ENCODE results near the gene SLC25A14.

SLC25A14 gene

GRCh38 chrX:130414800-130415199, 75.1 kb downstream of the SLC25A14 start:
- no peaks in the 10 kb centered on the region for H3K27me3 Mint-ChIP-seq (ENCODE audit: low read depth)
- H3K36me3 Mint-ChIP-seq (ENCODE audit: low read depth), result peaks cover 10% of the 10 kb centered on the region
- no peaks in the 10 kb centered on the region for H3K4me1 Mint-ChIP-seq (ENCODE audit: low read depth)
- H3K9me3 Mint-ChIP-seq, result no peaks in the 10 kb centered on the region
- H3K4me3 Mint-ChIP-seq, result no peak overlapping the region
- no peak overlapping the region for H3K27ac Mint-ChIP-seq

GRCh38 chrX:130415201-130415600, 75.5 kb downstream of the SLC25A14 start:
- Mint-ChIP-seq H3K27me3 (ENCODE audit: low read depth) (no peaks in the 10 kb centered on the region), H3K27ac (no peak overlapping the region), H3K36me3 (ENCODE audit: low read depth) (peaks cover 8% of the 10 kb centered on the region), H3K4me1 (ENCODE audit: low read depth) (no peaks in the 10 kb centered on the region), H3K4me3 (no peak overlapping the region), H3K9me3 (no peaks in the 10 kb centered on the region)

- Mint-ChIP-seq H3K9me3 (no peaks in the 10 kb centered on the region), H3K36me3 (ENCODE audit: low read depth) (peaks cover 8% of the 10 kb centered on the region), H3K27ac (no peak overlapping the region), H3K4me3 (no peak overlapping the region), H3K4me1 (ENCODE audit: low read depth) (no peaks in the 10 kb centered on the region), H3K27me3 (ENCODE audit: low read depth) (no peaks in the 10 kb centered on the region)
These were observed 77.1 kb downstream of the SLC25A14 start for GRCh38 chrX:130416785-130417184.

DNA sequence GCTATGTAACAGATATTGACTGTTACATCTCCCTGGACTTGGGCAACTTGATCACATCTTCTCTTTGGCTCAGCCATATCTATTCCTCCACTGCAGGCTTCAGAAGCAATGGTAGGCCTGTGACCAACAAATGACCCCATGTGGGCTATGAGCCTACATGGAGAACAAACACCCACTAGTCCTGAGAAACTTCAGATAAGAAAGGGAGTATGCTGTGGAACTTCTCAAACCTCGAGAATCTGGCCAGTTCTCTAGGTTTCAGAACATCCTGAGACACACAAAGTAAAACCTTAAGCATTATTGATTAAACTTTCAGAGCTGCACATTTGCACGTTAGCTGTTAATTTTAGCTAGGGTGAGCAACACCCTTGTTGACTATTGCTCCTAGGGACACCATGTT, 78.3 kb downstream of the SLC25A14 start:
- no peak overlapping the region for H3K27ac Mint-ChIP-seq
- no peaks in the 10 kb centered on the region for H3K27me3 Mint-ChIP-seq (ENCODE audit: low read depth)
- no peak overlapping the region for H3K4me3 Mint-ChIP-seq
- no peaks in the 10 kb centered on the region for H3K9me3 Mint-ChIP-seq
- H3K36me3 Mint-ChIP-seq (ENCODE audit: low read depth), result peaks cover 4% of the 10 kb centered on the region
- H3K4me1 Mint-ChIP-seq (ENCODE audit: low read depth), result no peaks in the 10 kb centered on the region

DNA sequence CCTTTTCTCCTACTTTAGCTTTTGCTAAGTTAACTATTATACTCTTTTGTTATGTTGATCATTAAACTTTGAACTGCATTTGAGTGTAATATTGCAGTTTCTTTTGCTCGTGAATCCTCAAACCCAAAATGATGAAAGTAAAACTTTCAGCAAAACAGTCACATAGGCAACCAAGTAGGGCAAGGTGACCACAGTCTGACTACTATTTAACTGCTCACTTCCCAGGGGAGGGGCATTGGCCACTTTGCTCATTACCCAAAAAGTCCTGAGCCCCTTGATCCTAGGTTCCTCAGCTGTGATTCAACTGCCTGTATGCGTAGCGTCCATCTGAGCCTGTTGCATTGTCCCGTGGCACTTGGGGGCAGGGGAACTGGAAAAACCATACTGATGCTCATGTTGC, 79.0 kb downstream of the SLC25A14 start:
- Mint-ChIP-seq H3K36me3 (ENCODE audit: low read depth) (peaks cover 4% of the 10 kb centered on the region), H3K4me1 (ENCODE audit: low read depth) (no peaks in the 10 kb centered on the region), H3K27ac (no peak overlapping the region), H3K27me3 (ENCODE audit: low read depth) (peaks cover 2% of the 10 kb centered on the region), H3K9me3 (no peaks in the 10 kb centered on the region), H3K4me3 (no peak overlapping the region)

DNA sequence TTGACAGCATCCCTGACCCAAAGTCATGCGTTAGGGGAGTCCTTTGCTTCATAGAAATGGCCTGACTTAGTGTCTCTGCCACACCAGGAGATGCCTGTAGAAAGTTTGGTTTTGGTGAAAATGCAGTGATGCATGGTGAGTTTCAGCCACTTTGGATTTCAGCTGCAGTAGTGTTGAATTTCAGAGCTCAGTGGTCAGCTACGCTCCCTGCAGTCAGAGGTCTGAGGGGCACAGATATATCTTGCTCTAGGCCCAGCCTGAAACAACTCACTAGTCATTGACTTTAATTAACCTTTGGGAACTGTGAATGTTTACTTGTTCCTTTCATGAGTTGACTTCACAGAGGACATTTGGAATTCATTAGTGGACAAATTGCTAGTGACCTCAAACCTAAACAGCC, 79.5 kb downstream of the SLC25A14 start:
- Mint-ChIP-seq H3K36me3 (ENCODE audit: low read depth) (peaks cover 2% of the 10 kb centered on the region), H3K4me3 (no peak overlapping the region), H3K9me3 (no peaks in the 10 kb centered on the region), H3K27me3 (ENCODE audit: low read depth) (peaks cover 2% of the 10 kb centered on the region), H3K4me1 (ENCODE audit: low read depth) (no peaks in the 10 kb centered on the region), H3K27ac (no peak overlapping the region)

Data from T-helper 1 cell treated with Interleukin-12 subunit alpha and Interleukin-12 subunit beta and Interleukin-4 antibody, amounts not matched to agents 30 μg/mL and 1 μg/mL, for 36 hours (primary cell).